Fibroblast of lung (primary cell): ENCODE results near the gene U2AF1L4. TPM values are rescaled to one million over a fixed set of nuclear protein-coding genes. Genes with fewer than 3 reads are reported as not detected.

Experiments used
- DNase-seq, 2 donors: peaks; one replicate each; pipeline versions ENCODE4 v3.0.0 to v3.0.0-alpha.2; 2010; ENCODE audit warnings: low read depth in 2 of 2
- H2AFZ ChIP-seq: 2 replicates; pipeline ENCODE4 v1.5.1; 2012; ENCODE audit warnings: low read length, control low read depth, inconsistent platforms
- H3K27ac ChIP-seq: 2 replicates; pipeline ENCODE4 v1.5.1; 2011; ENCODE audit warnings: low read length, control low read depth; ENCODE audit not compliant: insufficient read depth
- H3K27me3 ChIP-seq: 2 replicates; pipeline ENCODE4 v1.5.1; 2011; ENCODE audit warnings: mild to moderate bottlenecking, low read length; ENCODE audit not compliant: control insufficient read depth, insufficient read depth
- H3K36me3 ChIP-seq: 2 replicates; pipeline ENCODE4 v1.5.1; 2011; ENCODE audit warnings: low read length; ENCODE audit not compliant: control insufficient read depth, insufficient read depth
- H3K4me1 ChIP-seq: 2 replicates; pipeline ENCODE4 v1.5.1; 2011; ENCODE audit warnings: low read length; ENCODE audit not compliant: control insufficient read depth, insufficient read depth; ENCODE audit errors: extremely low read depth
- H3K4me2 ChIP-seq: 2 replicates; pipeline ENCODE4 v1.5.1; 2011; ENCODE audit warnings: low read length, control low read depth; ENCODE audit not compliant: insufficient read depth; ENCODE audit errors: extremely low read depth
- H3K4me3 ChIP-seq, 4 experiments: fragments of 200-600 bp in 1 of 4; sonication (generic) in 1 of 4; replicated peaks in 1 of 4; 2 replicates each; pipeline ENCODE4 v1.5.1; 2011 to 2016; ENCODE audit warnings: low read length in 4 of 4, low read depth in 3 of 4, mild to moderate bottlenecking in 3 of 4, control low read depth in 2 of 4, inconsistent platforms in 1 of 4, mixed read lengths in 1 of 4; ENCODE audit not compliant: insufficient read depth in 1 of 4; ENCODE audit errors: control extremely low read depth in 1 of 4
- H3K79me2 ChIP-seq: 2 replicates; pipeline ENCODE4 v1.5.1; 2012; ENCODE audit warnings: mild to moderate bottlenecking, low read length, inconsistent platforms; ENCODE audit not compliant: control insufficient read depth, insufficient read depth
- H3K9ac ChIP-seq: 2 replicates; pipeline ENCODE4 v1.5.1; 2011; ENCODE audit warnings: mild to moderate bottlenecking, low read length, control low read depth; ENCODE audit not compliant: insufficient read depth
- H3K9me3 ChIP-seq: 2 replicates; pipeline ENCODE4 v1.5.1; 2012; ENCODE audit warnings: low read depth, low read length; ENCODE audit not compliant: control insufficient read depth, insufficient read depth
- H4K20me1 ChIP-seq: 2 replicates; pipeline ENCODE4 v1.5.1; 2011; ENCODE audit warnings: low read length; ENCODE audit not compliant: control insufficient read depth, insufficient read depth; ENCODE audit errors: extremely low read depth
- EZH2 ChIP-seq: IDR thresholded peaks from 2 replicates; pipeline ENCODE4 v1.5.1; 2012; ENCODE audit warnings: low read length, control low read depth, mild to moderate bottlenecking; ENCODE audit errors: missing control alignments
- polyA plus RNA-seq, 2 donors: library from polyadenylated mRNA; depleted of rRNA in 1 of 2; stranded (reverse) in 1 of 2; unstranded in 1 of 2; fragments of >200 nt; gene quantifications; 2 replicates each; pipeline ENCODE4 v1.2.1, GENCODE V29; 2011 to 2012; ENCODE audit warnings: missing spikeins in 1 of 2
- total RNA-seq: library from RNA; depleted of rRNA; stranded (reverse); fragments of >200 nt; gene quantifications from 2 replicates; pipeline ENCODE4 v1.2.1, GENCODE V29; 2014
- TF ChIP-seq, protein P1 (sequence below), 2 donors: IDR thresholded peaks in 1 of 2; conservative IDR thresholded peaks in 1 of 2; 1 replicate in 1 of 2; 2 replicates in 1 of 2; pipeline ENCODE4 v1.5.1; 2011 to 2012; ENCODE audit warnings: low read length in 2 of 2, control low read depth in 1 of 2, inconsistent platforms in 1 of 2, low read depth in 1 of 2, mild to moderate bottlenecking in 1 of 2

Gene U2AF1L4
- total and polyA plus RNA-seq, 2 donors (not counting 1 experiment from before 2014, with no cell fraction given) = 9.1 to 11.9 TPM

DNA sequence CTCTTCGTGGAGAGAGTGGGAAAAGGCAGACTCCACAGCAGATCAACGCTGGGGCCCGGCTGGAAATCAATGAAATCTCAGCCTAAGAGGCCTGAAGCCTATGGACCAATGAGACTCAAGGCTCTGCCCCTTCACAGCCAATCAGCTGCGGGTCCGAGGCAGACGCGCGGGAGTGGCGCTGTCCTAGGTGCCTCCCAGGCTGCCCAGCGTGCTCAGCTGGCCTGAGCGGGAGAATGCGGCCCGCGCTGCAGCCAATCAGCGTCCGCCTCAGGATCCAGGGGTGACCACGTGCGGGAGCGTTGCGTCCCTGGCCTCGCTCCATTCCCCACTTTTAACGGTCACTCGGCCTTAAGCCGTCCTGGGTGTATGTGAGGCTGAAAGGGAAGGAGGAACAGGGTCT, 41.0 kb downstream of the U2AF1L4 start, which contains the start of gene ZBTB32:
TSS of gene ZBTB32 (plus strand) at position 341 of the 400 bp plus-strand sequence. CDS start 10,069 bp downstream, outside the sequence.
- TF ChIP-seq, protein P1, sequence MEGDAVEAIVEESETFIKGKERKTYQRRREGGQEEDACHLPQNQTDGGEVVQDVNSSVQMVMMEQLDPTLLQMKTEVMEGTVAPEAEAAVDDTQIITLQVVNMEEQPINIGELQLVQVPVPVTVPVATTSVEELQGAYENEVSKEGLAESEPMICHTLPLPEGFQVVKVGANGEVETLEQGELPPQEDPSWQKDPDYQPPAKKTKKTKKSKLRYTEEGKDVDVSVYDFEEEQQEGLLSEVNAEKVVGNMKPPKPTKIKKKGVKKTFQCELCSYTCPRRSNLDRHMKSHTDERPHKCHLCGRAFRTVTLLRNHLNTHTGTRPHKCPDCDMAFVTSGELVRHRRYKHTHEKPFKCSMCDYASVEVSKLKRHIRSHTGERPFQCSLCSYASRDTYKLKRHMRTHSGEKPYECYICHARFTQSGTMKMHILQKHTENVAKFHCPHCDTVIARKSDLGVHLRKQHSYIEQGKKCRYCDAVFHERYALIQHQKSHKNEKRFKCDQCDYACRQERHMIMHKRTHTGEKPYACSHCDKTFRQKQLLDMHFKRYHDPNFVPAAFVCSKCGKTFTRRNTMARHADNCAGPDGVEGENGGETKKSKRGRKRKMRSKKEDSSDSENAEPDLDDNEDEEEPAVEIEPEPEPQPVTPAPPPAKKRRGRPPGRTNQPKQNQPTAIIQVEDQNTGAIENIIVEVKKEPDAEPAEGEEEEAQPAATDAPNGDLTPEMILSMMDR (conservative IDR thresholded peaks at IDR 0.05 in 1 of 2, IDR thresholded peaks at IDR 0.05 in 1 of 2; ENCODE audit: low read depth in 1 of 2, low read length in 2 of 2) = no peak
- TF ChIP-seq EZH2 = no peak
- Histone ChIP-seq H3K27ac (no peak within 1 kb of the TSS), H3K4me2 (no peak within 1 kb of the TSS), H3K27me3 (no peaks in the 10 kb centered on the region), H2AFZ (no peak within 1 kb of the TSS), H4K20me1 (no peaks in the 10 kb centered on the region), H3K4me1 (no peaks in the 10 kb centered on the region), H3K4me3 (no peak within 1 kb of the TSS), H3K9ac (no peak within 1 kb of the TSS), H3K79me2 (no peaks in the 10 kb centered on the region), H3K9me3 (no peaks in the 10 kb centered on the region), H3K36me3 (no peaks in the 10 kb centered on the region)
- DNase-seq = peak; percentile 47 to 57

DNA sequence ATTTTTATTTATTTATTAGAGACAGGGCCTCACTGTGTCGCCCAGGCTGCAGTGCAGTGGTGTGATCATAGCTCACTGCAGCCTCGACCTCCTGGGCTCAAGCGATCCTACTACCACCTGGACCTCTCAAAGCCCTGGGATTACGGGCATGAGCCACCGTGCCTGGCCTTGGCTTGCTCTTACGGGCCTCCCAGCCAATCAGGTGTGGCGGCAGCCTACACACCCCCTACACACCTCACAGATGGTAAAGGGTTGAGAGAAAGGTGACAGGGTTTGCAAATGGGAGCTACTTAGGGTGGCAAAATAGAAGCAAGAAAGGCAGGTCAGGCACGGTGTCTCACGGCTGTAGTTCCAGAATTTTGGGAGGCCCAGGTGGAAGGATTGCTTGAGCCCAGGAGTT, 41.9 kb downstream of the U2AF1L4 start:
- Histone ChIP-seq H3K27ac (no peak overlapping the region), H3K4me3 (no peak overlapping the region), H3K4me1 (no peaks in the 10 kb centered on the region), H3K79me2 (no peaks in the 10 kb centered on the region), H2AFZ (no peak overlapping the region), H3K27me3 (no peaks in the 10 kb centered on the region), H3K9me3 (no peaks in the 10 kb centered on the region), H3K4me2 (no peak overlapping the region), H3K36me3 (no peaks in the 10 kb centered on the region), H4K20me1 (no peaks in the 10 kb centered on the region), H3K9ac (no peak overlapping the region)
- no peak for DNase-seq
- TF ChIP-seq, protein P1 (conservative IDR thresholded peaks at IDR 0.05 in 1 of 2, IDR thresholded peaks at IDR 0.05 in 1 of 2; ENCODE audit: low read depth in 1 of 2, low read length in 2 of 2) = no peak

DNA sequence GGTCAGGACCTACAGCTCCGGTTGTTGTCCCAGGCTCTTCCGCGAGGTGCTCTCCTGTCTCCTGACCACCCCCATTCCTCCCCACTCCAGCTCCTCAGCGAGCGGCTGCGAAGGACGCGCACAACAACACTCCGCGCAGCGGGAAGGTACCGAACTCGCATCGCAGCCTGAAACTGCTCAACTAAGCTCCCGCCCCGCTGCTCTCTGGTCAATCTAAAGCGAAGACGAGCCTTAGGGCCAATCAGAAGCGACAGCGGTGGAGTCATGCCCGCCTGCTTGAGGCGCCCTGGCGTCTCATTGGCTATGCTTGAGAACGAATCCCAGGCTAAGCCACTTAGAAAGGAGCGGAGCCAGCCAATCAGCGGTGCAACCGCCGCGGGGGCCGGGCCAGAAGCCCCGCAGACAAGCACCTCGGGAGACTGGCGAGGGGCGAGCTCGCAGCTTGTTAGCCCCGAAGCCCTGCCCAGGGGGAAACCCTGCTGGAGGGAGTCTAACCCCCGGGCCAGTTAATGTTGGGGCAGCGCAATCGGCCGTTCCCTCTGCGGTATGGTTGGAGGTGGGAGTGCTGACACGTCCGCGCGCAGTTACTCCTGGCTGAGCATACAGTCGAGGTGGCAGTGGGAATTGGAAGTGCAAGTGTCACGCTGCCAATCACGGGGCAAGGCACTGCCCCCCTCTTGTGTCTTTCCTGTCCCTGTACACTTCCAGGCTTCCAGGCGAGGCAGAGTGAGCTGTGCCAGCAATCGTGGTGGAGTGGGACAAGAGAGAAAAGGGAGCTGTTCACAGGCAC, 42.8 kb downstream of the U2AF1L4 start:
- peak overlapping the region; percentile 73 for H3K4me2 ChIP-seq
- H3K27me3 ChIP-seq = no peaks in the 10 kb centered on the region
- H3K9me3 ChIP-seq = no peaks in the 10 kb centered on the region
- no peaks in the 10 kb centered on the region for H3K79me2 ChIP-seq
- H3K4me3 ChIP-seq = peak overlapping the region; percentile 47 to 71 (median 54)
- H3K9ac ChIP-seq = no peak overlapping the region
- no peaks in the 10 kb centered on the region for H3K4me1 ChIP-seq
- H3K36me3 ChIP-seq = no peaks in the 10 kb centered on the region
- no peak for TF ChIP-seq EZH2
- TF ChIP-seq, protein P1 (conservative IDR thresholded peaks at IDR 0.05 in 1 of 2, IDR thresholded peaks at IDR 0.05 in 1 of 2; ENCODE audit: low read depth in 1 of 2, low read length in 2 of 2) = no peak
- DNase-seq = peak; percentile 97
- H2AFZ ChIP-seq = peak overlapping the region; percentile 99
- H3K27ac ChIP-seq = no peak overlapping the region
- no peaks in the 10 kb centered on the region for H4K20me1 ChIP-seq
